ENCODE data around the gene MTHFD2L.

- TF ChIP-seq CTCF (IDR thresholded peaks at IDR 0.05; ENCODE audit: borderline replicate concordance, extremely low read depth, low read length, poor library complexity, severe bottlenecking) (no peak), EZH2 (IDR thresholded peaks at IDR 0.05; ENCODE audit: borderline replicate concordance, low read depth, low read length, severe bottlenecking) (no peak)
Measured at GRCh38 chr4:74334636-74335035, 176.7 kb downstream of the MTHFD2L start.
